Upper lobe of left lung (tissue), 6 donors: ENCODE data around the gene DTNA. TPM values are rescaled to one million over a fixed set of nuclear protein-coding genes. Genes with fewer than 3 reads are reported as not detected.

Experiments used
- ATAC-seq, 2 donors: fragments of 200-7000 bp; cut with Tn5 transposase; one replicate each; pipeline ENCODE4 v1.9.1; 2022; ENCODE audit warnings: mild to moderate bottlenecking in 2 of 2, moderate library complexity in 2 of 2; ENCODE audit not compliant: low FRiP score in 2 of 2
- DNase-seq, 2 donors: peaks; one replicate each; pipeline ENCODE4 v3.0.0-alpha.2; 2019 to 2020
- H3K27ac ChIP-seq, 4 donors: fragments of 200-600 bp; sonication (generic); one replicate each; pipeline ENCODE4 v1.5.1; 2016 to 2019
- H3K27me3 ChIP-seq, 4 donors: fragments of 200-600 bp; sonication (generic); one replicate each; pipeline ENCODE4 v1.5.1; 2017 to 2019
- H3K36me3 ChIP-seq, 4 donors: fragments of 200-600 bp; sonication (generic); one replicate each; pipeline ENCODE4 v1.5.1; 2016 to 2019
- H3K4me1 ChIP-seq, 4 donors: fragments of 200-600 bp; sonication (generic); one replicate each; pipeline ENCODE4 v1.5.1; 2018 to 2019
- H3K4me3 ChIP-seq, 4 donors: fragments of 200-600 bp; sonication (generic); one replicate each; pipeline ENCODE4 v1.5.1; 2017 to 2019; ENCODE audit warnings: mild to moderate bottlenecking in 2 of 4, moderate library complexity in 1 of 4
- H3K9me3 ChIP-seq, 4 donors: fragments of 200-600 bp; sonication (generic); one replicate each; pipeline ENCODE4 v1.5.1; 2018 to 2019
- CTCF ChIP-seq, 6 experiments: fragments of 450-650 bp in 4 of 6; fragments of 200-600 bp in 2 of 6; sonication (generic) in 2 of 6; IDR thresholded peaks; one replicate each; pipeline ENCODE4 v1.5.1; 2016 to 2019; ENCODE audit warnings: antibody characterized with exemption in 6 of 6
- EP300 ChIP-seq, 4 donors: sonication (generic); formaldehyde crosslinking; IDR thresholded peaks; one replicate each; pipeline ENCODE4 v1.5.1; 2017; ENCODE audit warnings: antibody characterized with exemption in 4 of 4, control low read depth in 2 of 4
- POLR2A ChIP-seq, 4 donors: fragments of 450-650 bp; IDR thresholded peaks; one replicate each; pipeline ENCODE4 v1.5.1; 2016 to 2017; ENCODE audit warnings: antibody characterized with exemption in 4 of 4, mild to moderate bottlenecking in 2 of 4
- POLR2AphosphoS5 ChIP-seq, 2 donors: sonication (generic); formaldehyde crosslinking; IDR thresholded peaks; one replicate each; pipeline ENCODE4 v1.5.1; 2017; ENCODE audit warnings: antibody characterized with exemption in 2 of 2
- WGBS, 2 donors: methylation state at CpG; one replicate each; pipeline ENCODE4 v1.1.5; 2017 to 2018; 5-methylcytosine and 5-hydroxymethylcytosine counted together
- total RNA-seq, 6 donors: library from RNA; depleted of rRNA in 4 of 6; stranded (reverse); fragments of >200 nt in 4 of 6; gene quantifications; one replicate each; pipeline versions ENCODE4 v1.1.0 to v1.2.1, GENCODE V29; 2016 to 2021
- donor health status: DM: no; HTN: no; CAD: no; lungs with moderate emphysema.
- donor health status: DM: no; HTN: yes; CAD: no; lungs with severe emphysema.

Gene DTNA
- total RNA-seq, 6 donors from 2014 or later = 7.2 to 25.1 (median 16.7) TPM

- no peak for DNase-seq
- no peaks in the 10 kb centered on the region for H3K36me3 ChIP-seq
- H3K4me1 ChIP-seq = peaks cover 0 to 4% (median 0%) of the 10 kb centered on the region in 4 donors
- no peak overlapping the region for H3K4me3 ChIP-seq
- 84% methylated on average over 4 of the region's 4 CpGs for WGBS, 2 donors
- H3K27me3 ChIP-seq = no peaks in the 10 kb centered on the region
- no peak for TF ChIP-seq EP300 (IDR thresholded peaks at IDR 0.05)
- TF ChIP-seq POLR2A (IDR thresholded peaks at IDR 0.05) = no peak
- H3K9me3 ChIP-seq = no peaks in the 10 kb centered on the region
- ATAC-seq = no peak
- no peak overlapping the region for H3K27ac ChIP-seq
Observed at GRCh38 chr18:34744569-34744968, 34.5 kb downstream of the DTNA start.

- H3K27ac ChIP-seq = no peak overlapping the region
- ATAC-seq (no peak), DNase-seq (no peak)
- H3K4me1 ChIP-seq = no peaks in the 10 kb centered on the region
- no peaks in the 10 kb centered on the region for H3K9me3 ChIP-seq
- TF ChIP-seq POLR2AphosphoS5 (IDR thresholded peaks at IDR 0.05) = no peak
- H3K4me3 ChIP-seq = no peak overlapping the region
- no peaks in the 10 kb centered on the region for H3K27me3 ChIP-seq
- WGBS, 2 donors = 44 to 81% methylated on average over 1 of the region's 1 CpG
- no peaks in the 10 kb centered on the region for H3K36me3 ChIP-seq
Observed at GRCh38 chr18:34746614-34747013, 36.5 kb downstream of the DTNA start.

- Histone ChIP-seq H3K27ac (no peak overlapping the region), H3K4me1 (no peaks in the 10 kb centered on the region), H3K9me3 (no peaks in the 10 kb centered on the region), H3K36me3 (no peaks in the 10 kb centered on the region), H3K4me3 (no peak overlapping the region), H3K27me3 (no peaks in the 10 kb centered on the region)
- ATAC-seq (no peak), DNase-seq (no peak)
- no peak for TF ChIP-seq CTCF (IDR thresholded peaks at IDR 0.05)
- no peak for TF ChIP-seq EP300 (IDR thresholded peaks at IDR 0.05)
- TF ChIP-seq POLR2AphosphoS5 (IDR thresholded peaks at IDR 0.05) = no peak
- no peak for TF ChIP-seq POLR2A (IDR thresholded peaks at IDR 0.05)
Observed at GRCh38 chr18:34749721-34750120, 39.6 kb downstream of the DTNA start.

- no peak for TF ChIP-seq POLR2A (IDR thresholded peaks at IDR 0.05)
- TF ChIP-seq POLR2AphosphoS5 (IDR thresholded peaks at IDR 0.05) = no peak
- no peak for TF ChIP-seq CTCF (IDR thresholded peaks at IDR 0.05)
- no peak for TF ChIP-seq EP300 (IDR thresholded peaks at IDR 0.05)
- H3K4me3 ChIP-seq = no peak overlapping the region
- DNase-seq (no peak), ATAC-seq (no peak)
- no peak overlapping the region for H3K27ac ChIP-seq
- no peaks in the 10 kb centered on the region for H3K27me3 ChIP-seq
- WGBS, 2 donors = 75 to 80% methylated on average over 1 of the region's 1 CpG
- no peaks in the 10 kb centered on the region for H3K4me1 ChIP-seq
- H3K36me3 ChIP-seq = no peaks in the 10 kb centered on the region
- H3K9me3 ChIP-seq = no peaks in the 10 kb centered on the region
Observed at GRCh38 chr18:34752056-34752455, 42.0 kb downstream of the DTNA start.

- H3K36me3 ChIP-seq = no peaks in the 10 kb centered on the region
- WGBS, 2 donors = 86 to 90% methylated on average over 5 of the region's 5 CpGs
- DNase-seq = no peak
- H3K27me3 ChIP-seq = no peaks in the 10 kb centered on the region
- no peak for ATAC-seq
- H3K9me3 ChIP-seq = no peaks in the 10 kb centered on the region
- TF ChIP-seq EP300 (IDR thresholded peaks at IDR 0.05) (no peak), POLR2A (IDR thresholded peaks at IDR 0.05) (no peak), POLR2AphosphoS5 (IDR thresholded peaks at IDR 0.05) (no peak), CTCF (IDR thresholded peaks at IDR 0.05) (no peak)
- no peaks in the 10 kb centered on the region for H3K4me1 ChIP-seq
- no peak overlapping the region for H3K4me3 ChIP-seq
- no peak overlapping the region for H3K27ac ChIP-seq
Observed at GRCh38 chr18:34754300-34754699, 44.2 kb downstream of the DTNA start.

- H3K27ac ChIP-seq = no peak overlapping the region
- DNase-seq = no peak
- no peaks in the 10 kb centered on the region for H3K9me3 ChIP-seq
- no peak for ATAC-seq
- H3K4me3 ChIP-seq = no peak overlapping the region
- no peaks in the 10 kb centered on the region for H3K4me1 ChIP-seq
- WGBS, 2 donors = 82 to 85% methylated on average over 5 of the region's 5 CpGs
- H3K27me3 ChIP-seq = no peaks in the 10 kb centered on the region
- no peaks in the 10 kb centered on the region for H3K36me3 ChIP-seq
- no peak for TF ChIP-seq POLR2A (IDR thresholded peaks at IDR 0.05)
- no peak for TF ChIP-seq CTCF (IDR thresholded peaks at IDR 0.05)
- TF ChIP-seq POLR2AphosphoS5 (IDR thresholded peaks at IDR 0.05) = no peak
- TF ChIP-seq EP300 (IDR thresholded peaks at IDR 0.05) = no peak
Observed at GRCh38 chr18:34757666-34758065, 47.6 kb downstream of the DTNA start.
